ENCODE measurements around the gene ABI3BP.

ABI3BP gene

GRCh38 chr3:100864471-100865250, 128.6 kb downstream of the ABI3BP start:
- Histone ChIP-seq H3K36me3 (ENCODE audit: insufficient read depth, low read length) (no peaks in the 10 kb centered on the region), H3K4me1 (ENCODE audit: insufficient read depth, low read length) (no peaks in the 10 kb centered on the region), H3K4me3 (ENCODE audit: low read length) (no peak overlapping the region), H3K27me3 (ENCODE audit: insufficient read depth, low read length) (peaks cover 5% of the 10 kb centered on the region), H2AFZ (ENCODE audit: low read depth, low read length) (no peak overlapping the region), H3K9me3 (ENCODE audit: low read length) (no peaks in the 10 kb centered on the region)

GRCh38 chr3:100857863-100858262, 135.4 kb downstream of the ABI3BP start:
- no peaks in the 10 kb centered on the region for H3K36me3 ChIP-seq (ENCODE audit: insufficient read depth, low read length)
- H3K9me3 ChIP-seq (ENCODE audit: low read length) = no peaks in the 10 kb centered on the region
- H2AFZ ChIP-seq (ENCODE audit: low read depth, low read length) = no peak overlapping the region
- no peak overlapping the region for H3K4me3 ChIP-seq (ENCODE audit: low read length)
- H3K27me3 ChIP-seq (ENCODE audit: insufficient read depth, low read length) = peaks cover 3% of the 10 kb centered on the region
- no peaks in the 10 kb centered on the region for H3K4me1 ChIP-seq (ENCODE audit: insufficient read depth, low read length)

GRCh38 chr3:100856821-100857220, 136.4 kb downstream of the ABI3BP start:
- Histone ChIP-seq H3K27me3 (ENCODE audit: insufficient read depth, low read length) (peaks cover 3% of the 10 kb centered on the region), H3K4me1 (ENCODE audit: insufficient read depth, low read length) (no peaks in the 10 kb centered on the region), H2AFZ (ENCODE audit: low read depth, low read length) (no peak overlapping the region), H3K9me3 (ENCODE audit: low read length) (no peaks in the 10 kb centered on the region), H3K36me3 (ENCODE audit: insufficient read depth, low read length) (no peaks in the 10 kb centered on the region), H3K4me3 (ENCODE audit: low read length) (no peak overlapping the region)

- Histone ChIP-seq H3K9me3 (ENCODE audit: low read length) (no peaks in the 10 kb centered on the region), H3K4me3 (ENCODE audit: low read length) (no peak overlapping the region), H3K27me3 (ENCODE audit: insufficient read depth, low read length) (no peaks in the 10 kb centered on the region), H3K36me3 (ENCODE audit: insufficient read depth, low read length) (no peaks in the 10 kb centered on the region), H2AFZ (ENCODE audit: low read depth, low read length) (no peak overlapping the region), H3K4me1 (ENCODE audit: insufficient read depth, low read length) (no peaks in the 10 kb centered on the region)
These were observed 140.4 kb downstream of the ABI3BP start for GRCh38 chr3:100852840-100853239.

- Histone ChIP-seq H3K9me3 (ENCODE audit: low read length) (no peaks in the 10 kb centered on the region), H3K4me1 (ENCODE audit: insufficient read depth, low read length) (no peaks in the 10 kb centered on the region), H3K27me3 (ENCODE audit: insufficient read depth, low read length) (no peaks in the 10 kb centered on the region), H3K4me3 (ENCODE audit: low read length) (no peak overlapping the region), H3K36me3 (ENCODE audit: insufficient read depth, low read length) (no peaks in the 10 kb centered on the region), H2AFZ (ENCODE audit: low read depth, low read length) (no peak overlapping the region)
These were observed 142.5 kb downstream of the ABI3BP start for GRCh38 chr3:100850701-100851100.

GRCh38 chr3:100850156-100850555, 143.1 kb downstream of the ABI3BP start:
- H3K27me3 ChIP-seq (ENCODE audit: insufficient read depth, low read length) = no peaks in the 10 kb centered on the region
- H3K4me1 ChIP-seq (ENCODE audit: insufficient read depth, low read length) = no peaks in the 10 kb centered on the region
- no peak overlapping the region for H2AFZ ChIP-seq (ENCODE audit: low read depth, low read length)
- H3K36me3 ChIP-seq (ENCODE audit: insufficient read depth, low read length) = no peaks in the 10 kb centered on the region
- no peak overlapping the region for H3K4me3 ChIP-seq (ENCODE audit: low read length)
- H3K9me3 ChIP-seq (ENCODE audit: low read length) = no peaks in the 10 kb centered on the region

GRCh38 chr3:100844063-100844936, 148.9 kb downstream of the ABI3BP start:
- Histone ChIP-seq H3K9me3 (ENCODE audit: low read length) (no peaks in the 10 kb centered on the region), H3K36me3 (ENCODE audit: insufficient read depth, low read length) (no peaks in the 10 kb centered on the region), H3K4me3 (ENCODE audit: low read length) (no peak overlapping the region), H3K4me1 (ENCODE audit: insufficient read depth, low read length) (no peaks in the 10 kb centered on the region), H3K27me3 (ENCODE audit: insufficient read depth, low read length) (peaks cover 2% of the 10 kb centered on the region), H2AFZ (ENCODE audit: low read depth, low read length) (no peak overlapping the region)

GRCh38 chr3:100838157-100838556, 155.1 kb downstream of the ABI3BP start:
- no peaks in the 10 kb centered on the region for H3K36me3 ChIP-seq (ENCODE audit: insufficient read depth, low read length)

GRCh38 chr3:100836661-100837060, 156.6 kb downstream of the ABI3BP start:
- Histone ChIP-seq H2AFZ (ENCODE audit: low read depth, low read length) (no peak overlapping the region), H3K4me3 (ENCODE audit: low read length) (no peak overlapping the region), H3K9me3 (ENCODE audit: low read length) (no peaks in the 10 kb centered on the region), H3K4me1 (ENCODE audit: insufficient read depth, low read length) (peaks cover 10% of the 10 kb centered on the region), H3K27me3 (ENCODE audit: insufficient read depth, low read length) (peaks cover 2% of the 10 kb centered on the region), H3K36me3 (ENCODE audit: insufficient read depth, low read length) (no peaks in the 10 kb centered on the region)

More at GRCh38 chr3:100838157-100838556, 155.1 kb downstream of the ABI3BP start:
- Histone ChIP-seq H3K4me1 (ENCODE audit: insufficient read depth, low read length) (peaks cover 10% of the 10 kb centered on the region), H3K9me3 (ENCODE audit: low read length) (no peaks in the 10 kb centered on the region), H3K27me3 (ENCODE audit: insufficient read depth, low read length) (peaks cover 2% of the 10 kb centered on the region), H2AFZ (ENCODE audit: low read depth, low read length) (no peak overlapping the region), H3K4me3 (ENCODE audit: low read length) (no peak overlapping the region)

GRCh38 chr3:100834332-100834731, 158.9 kb downstream of the ABI3BP start:
- Histone ChIP-seq H3K4me3 (ENCODE audit: low read length) (no peak overlapping the region), H3K4me1 (ENCODE audit: insufficient read depth, low read length) (peaks cover 10% of the 10 kb centered on the region), H3K27me3 (ENCODE audit: insufficient read depth, low read length) (no peaks in the 10 kb centered on the region), H3K9me3 (ENCODE audit: low read length) (no peaks in the 10 kb centered on the region), H3K36me3 (ENCODE audit: insufficient read depth, low read length) (no peaks in the 10 kb centered on the region), H2AFZ (ENCODE audit: low read depth, low read length) (no peak overlapping the region)

GRCh38 chr3:100833483-100833882, 159.7 kb downstream of the ABI3BP start:
- Histone ChIP-seq H3K9me3 (ENCODE audit: low read length) (no peaks in the 10 kb centered on the region), H3K36me3 (ENCODE audit: insufficient read depth, low read length) (no peaks in the 10 kb centered on the region), H3K27me3 (ENCODE audit: insufficient read depth, low read length) (no peaks in the 10 kb centered on the region), H3K4me1 (ENCODE audit: insufficient read depth, low read length) (peaks cover 10% of the 10 kb centered on the region), H3K4me3 (ENCODE audit: low read length) (no peak overlapping the region), H2AFZ (ENCODE audit: low read depth, low read length) (no peak overlapping the region)

- no peaks in the 10 kb centered on the region for H3K9me3 ChIP-seq (ENCODE audit: low read length)
- peaks cover 10% of the 10 kb centered on the region for H3K4me1 ChIP-seq (ENCODE audit: insufficient read depth, low read length)
- no peak overlapping the region for H2AFZ ChIP-seq (ENCODE audit: low read depth, low read length)
- H3K36me3 ChIP-seq (ENCODE audit: insufficient read depth, low read length) = no peaks in the 10 kb centered on the region
- H3K4me3 ChIP-seq (ENCODE audit: low read length) = no peak overlapping the region
- no peaks in the 10 kb centered on the region for H3K27me3 ChIP-seq (ENCODE audit: insufficient read depth, low read length)
These were observed 161.6 kb downstream of the ABI3BP start for GRCh38 chr3:100831629-100832028.

GRCh38 chr3:100830931-100831330, 162.3 kb downstream of the ABI3BP start:
- Histone ChIP-seq H3K4me1 (ENCODE audit: insufficient read depth, low read length) (peaks cover 10% of the 10 kb centered on the region), H3K4me3 (ENCODE audit: low read length) (no peak overlapping the region), H3K27me3 (ENCODE audit: insufficient read depth, low read length) (no peaks in the 10 kb centered on the region), H2AFZ (ENCODE audit: low read depth, low read length) (no peak overlapping the region), H3K36me3 (ENCODE audit: insufficient read depth, low read length) (no peaks in the 10 kb centered on the region), H3K9me3 (ENCODE audit: low read length) (no peaks in the 10 kb centered on the region)

Data from neuron (in vitro differentiated cells).